HG03045 (cell line): ENCODE results near the gene ICAM3.
A peak's percentile ranks its signal among the peaks of the same experiment; 100 is the strongest.
"Not testable (repeated sequence)": the region's sequence is repeated elsewhere in the genome, so short reads cannot be mapped to it uniquely, and the experiment has no call there.

Source experiments
- ATAC-seq: cut with Tn5 transposase; IDR thresholded peaks from one replicate; pipeline ENCODE4 v1.9.1; 2021; ENCODE audit warnings: mild to moderate bottlenecking, moderate library complexity; ENCODE audit not compliant: unreplicated experiment

The ICAM3 gene

DNA sequence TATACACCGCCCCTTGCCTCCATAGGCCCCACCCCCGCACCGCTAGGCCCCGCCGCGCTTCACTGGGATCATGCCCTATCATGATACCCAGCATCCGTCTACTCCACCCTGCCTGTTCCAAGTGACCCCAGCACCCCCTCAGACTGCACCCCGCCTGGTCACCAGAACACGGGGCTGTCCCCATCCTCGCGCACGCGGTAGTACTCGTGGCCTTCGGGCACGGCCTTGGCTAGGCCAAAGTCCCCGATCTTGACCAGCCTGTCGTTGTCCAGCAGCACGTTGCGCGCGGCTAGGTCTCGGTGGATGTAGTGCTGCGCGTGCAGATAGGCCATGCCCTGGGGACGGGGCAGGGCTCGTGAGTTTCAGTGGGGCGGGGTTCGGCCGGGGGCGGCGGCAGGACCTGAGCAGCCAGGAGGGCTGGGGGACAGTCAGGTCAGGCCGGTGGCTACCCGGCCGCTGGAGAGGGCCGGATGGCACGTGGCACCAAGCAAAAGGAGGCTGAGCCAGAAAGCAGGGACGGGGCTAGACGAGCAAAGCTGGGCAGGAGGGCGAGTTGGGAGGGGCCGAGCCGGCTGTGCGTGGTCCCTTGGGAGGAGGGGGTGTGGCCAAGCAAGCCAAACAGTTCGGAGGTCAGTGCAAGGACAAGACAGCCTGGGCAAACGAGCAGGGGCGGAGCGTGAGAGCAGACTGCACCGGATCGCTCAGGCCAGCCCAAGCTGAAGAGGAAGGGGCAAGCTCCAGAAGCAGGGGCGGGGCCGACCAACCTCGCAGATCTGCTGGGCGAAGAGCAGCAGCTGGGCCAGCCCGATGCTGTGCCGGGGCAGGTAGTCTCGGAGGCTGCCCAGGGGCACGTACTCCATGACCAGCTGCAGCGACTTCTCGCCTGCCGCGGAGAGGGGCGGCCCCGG lies 13.6 kb upstream of the ICAM3 start:
- ATAC-seq = no peak

DNA sequence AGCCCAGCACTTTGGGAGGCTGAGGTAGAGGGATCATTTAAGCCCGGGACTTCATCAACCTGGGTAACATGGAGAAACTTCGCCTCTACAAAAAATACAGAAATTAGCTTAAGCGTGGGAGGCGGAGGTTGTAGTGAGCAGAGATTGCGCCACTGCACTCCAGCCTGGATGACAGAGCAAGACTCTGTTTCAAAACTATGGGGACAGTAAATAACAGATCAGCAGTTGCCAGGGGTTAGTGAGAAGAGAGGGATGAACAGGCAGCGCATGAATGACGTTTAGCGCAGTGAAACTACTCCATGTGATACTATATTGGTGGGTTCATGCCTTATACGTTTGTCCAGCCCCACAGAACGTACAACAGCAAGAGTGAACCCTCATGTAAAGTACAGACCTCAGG lies 7.1 kb upstream of the ICAM3 start:
- no peak for ATAC-seq

DNA sequence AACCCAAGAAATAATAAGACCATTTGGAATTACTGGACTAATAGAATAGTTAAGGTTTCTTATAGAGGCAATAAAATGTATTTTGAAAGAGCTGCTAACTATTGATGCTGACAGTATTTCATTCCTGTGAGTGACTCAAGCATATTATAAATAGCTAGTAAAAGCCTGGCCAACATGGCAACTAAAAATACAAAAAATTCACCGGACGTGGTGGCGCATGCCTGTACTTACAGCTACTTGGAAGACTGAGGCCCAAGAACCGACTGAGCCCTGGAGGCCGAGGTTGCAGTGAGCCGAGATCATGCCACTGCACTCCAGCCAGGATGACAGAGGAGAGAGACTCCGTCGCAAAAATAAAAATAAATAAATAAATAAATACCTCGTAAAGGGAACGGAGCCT lies 5.4 kb upstream of the ICAM3 start:
- ATAC-seq = no peak

DNA sequence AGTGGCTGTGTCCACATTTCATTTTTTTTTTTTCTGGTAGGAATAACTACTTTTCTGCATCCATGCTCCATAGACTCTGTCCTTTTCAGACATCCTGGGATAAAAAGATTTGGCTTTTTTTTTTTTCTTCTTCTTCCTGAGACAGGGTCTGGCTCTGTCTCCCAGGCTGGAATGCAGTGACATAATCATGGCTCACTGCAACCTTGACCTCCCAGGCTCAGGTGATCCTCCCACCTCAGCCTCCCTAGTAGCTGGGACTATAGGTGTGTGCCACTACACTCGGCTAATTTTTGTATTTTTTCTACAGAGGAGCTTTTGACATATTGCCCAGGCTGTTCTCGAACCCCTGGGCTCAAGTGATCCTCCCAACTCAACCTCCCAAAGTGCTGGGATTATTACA lies 4.1 kb upstream of the ICAM3 start:
- ATAC-seq = no peak

DNA sequence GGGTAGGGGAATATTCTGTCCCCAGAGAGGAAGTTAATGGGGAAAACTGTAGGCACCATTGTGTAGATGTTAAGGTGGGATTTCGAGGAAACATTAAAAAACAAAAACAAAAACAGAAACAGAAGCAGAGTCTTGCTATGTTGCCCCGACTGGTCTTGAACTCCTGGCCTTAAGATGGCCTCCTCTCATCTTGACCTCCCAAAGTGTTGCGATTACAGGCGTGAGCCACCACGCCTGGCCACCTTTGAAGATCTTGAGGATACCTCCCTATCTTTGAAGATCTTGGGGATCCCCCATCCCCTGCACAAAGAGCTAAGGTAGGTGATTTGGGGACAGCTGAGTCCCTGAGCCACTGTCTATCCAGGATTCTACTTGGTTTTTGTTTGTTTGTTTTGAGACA lies 553 bp upstream of the ICAM3 start:
- ATAC-seq = no peak

DNA sequence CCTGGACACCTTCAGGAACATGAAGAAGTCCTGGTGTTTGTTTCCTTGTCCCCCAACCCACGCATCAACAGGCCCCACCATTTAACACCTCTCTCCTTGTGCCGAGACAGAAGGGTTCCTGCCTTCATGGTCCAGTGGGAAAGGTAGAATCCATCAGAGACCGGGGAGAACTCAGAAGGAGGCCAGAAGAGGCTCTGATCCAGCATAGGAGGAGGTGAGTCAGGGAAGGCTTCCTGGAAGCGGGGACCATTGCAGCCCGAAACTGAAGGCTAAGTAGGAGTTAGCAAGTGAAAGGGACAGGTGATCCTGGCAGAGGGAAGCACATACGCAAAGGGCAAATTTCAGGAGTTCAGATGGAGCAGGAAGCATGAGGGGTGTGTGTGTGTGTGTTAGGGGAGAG lies 484 bp downstream of the ICAM3 start:
- ATAC-seq = no peak

DNA sequence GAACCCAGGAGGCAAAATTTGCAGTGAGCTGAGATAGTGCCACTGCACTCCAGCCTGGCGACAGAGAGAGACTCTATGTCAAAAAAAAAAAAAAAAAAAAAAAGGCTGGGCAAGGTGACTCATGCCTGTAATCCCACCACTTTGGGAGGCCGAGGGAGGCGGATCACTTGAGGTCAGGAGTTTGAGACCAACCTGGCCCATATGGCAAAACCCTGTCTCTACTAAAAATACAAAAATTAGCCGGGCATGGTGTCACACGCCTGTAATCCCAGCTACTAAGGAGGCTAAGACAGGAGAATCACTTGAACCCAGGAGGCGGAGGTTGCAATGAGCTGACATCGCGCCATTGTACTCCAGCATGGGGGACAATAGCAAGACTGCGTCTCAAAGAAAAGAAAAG lies 2.7 kb downstream of the ICAM3 start:
- ATAC-seq = not testable (repeated sequence)

DNA sequence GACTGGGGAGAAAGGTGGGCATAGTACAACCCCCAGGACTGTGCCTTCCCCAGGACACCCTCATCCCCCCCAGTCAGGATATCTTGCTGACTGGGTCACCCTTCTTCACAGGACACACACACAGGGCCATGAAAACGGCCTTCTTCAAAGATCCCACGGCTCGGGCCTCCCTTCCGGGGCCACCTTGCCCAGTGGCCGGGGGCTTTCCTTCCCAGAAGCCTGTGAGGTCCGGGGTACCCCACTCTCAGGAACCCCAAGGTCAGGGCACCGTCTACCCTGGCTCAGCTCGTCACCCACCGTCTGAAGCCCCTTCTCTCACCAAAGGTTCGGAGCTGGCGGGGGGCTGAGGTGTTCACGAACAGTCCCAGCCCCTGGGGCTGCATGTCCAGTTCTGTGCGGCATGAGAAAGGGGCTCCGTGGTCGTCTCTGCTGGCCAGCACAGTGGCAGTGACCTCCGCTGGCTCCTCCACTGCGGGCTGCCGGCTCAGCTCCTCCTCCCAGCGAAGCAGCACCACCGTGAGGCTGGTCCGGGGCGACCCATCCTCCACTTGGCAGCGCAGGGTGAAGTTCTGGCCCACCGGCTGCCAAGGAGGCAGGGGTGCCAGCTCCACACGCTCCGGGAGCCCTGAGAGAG lies 4.0 kb downstream of the ICAM3 start:
- ATAC-seq = no peak

DNA sequence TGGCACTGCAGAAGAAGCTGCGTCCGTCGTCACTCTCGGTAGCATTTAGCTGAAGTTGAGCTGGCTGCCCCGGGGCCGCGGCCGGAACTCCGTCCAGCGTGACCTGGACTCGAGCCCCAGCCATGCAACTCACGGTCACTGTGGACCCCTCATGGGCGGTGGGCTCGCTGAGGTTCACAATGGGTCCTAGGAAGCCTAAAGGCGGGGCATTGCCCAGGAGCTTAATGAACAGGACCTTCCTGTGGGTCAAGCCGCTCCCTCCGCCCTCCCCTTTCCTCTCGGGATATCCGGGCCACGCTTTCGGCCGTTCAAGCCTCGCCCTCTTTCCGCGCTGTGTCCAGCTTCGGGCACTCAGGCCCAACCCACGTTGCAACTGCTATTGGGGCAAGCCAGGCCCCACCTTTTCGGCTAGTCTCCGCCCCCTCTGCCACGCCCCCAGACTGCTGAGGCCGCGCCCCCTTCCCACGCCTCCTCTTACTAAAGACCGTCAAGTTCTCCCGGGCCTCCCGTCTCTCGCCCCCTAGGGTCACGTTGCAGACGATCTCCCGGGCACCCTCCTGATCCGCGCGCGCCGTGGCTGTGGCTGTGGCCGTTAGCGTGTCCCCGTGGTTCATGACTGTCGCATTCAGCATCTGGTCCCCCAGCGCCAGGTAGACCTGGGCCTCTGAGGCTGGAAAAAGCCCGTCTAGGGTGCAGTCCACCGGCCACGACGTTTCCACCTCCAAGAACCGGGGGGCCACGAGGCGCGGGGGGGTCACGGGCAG lies 4.7 kb downstream of the ICAM3 start:
- no peak for ATAC-seq

DNA sequence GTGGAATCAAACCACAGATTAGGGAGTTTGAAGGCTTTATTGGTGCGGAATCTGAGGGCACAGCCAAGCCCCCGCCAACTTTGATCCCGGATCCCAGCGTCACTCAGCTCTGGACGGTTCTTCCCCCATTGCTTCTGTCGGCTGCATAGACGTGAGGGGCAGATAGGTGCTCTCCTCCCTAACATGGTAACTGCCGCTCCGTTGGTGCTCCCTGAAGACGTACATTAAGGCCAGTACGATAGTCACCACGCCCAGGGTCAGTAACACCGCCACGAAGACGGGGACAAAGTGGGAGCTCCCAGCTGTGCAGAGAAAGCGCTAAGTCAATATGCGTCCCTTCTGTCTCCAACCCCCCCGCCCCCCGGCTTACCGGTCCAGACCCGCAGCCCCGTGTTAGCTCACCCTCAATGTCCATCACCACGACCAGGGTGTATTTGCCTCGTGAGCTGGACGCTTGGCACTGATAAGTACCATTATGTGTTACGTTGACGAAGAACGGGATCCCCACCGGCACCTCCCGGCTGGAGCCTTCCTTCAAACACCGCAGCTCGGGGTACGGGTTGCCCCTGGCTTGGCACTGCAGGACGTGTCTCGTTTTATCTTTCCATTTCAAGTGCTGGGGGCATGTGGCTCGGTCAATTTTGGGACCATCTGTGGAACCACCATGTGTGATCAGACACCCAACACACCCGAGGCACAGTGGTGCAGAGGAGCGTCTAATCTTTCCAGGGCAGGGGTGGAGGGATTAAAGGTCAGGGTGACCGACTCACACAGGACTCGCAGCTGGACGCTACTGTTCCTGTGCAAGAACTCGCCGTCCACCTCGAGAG lies 5.5 kb downstream of the ICAM3 start:
- ATAC-seq = no peak

DNA sequence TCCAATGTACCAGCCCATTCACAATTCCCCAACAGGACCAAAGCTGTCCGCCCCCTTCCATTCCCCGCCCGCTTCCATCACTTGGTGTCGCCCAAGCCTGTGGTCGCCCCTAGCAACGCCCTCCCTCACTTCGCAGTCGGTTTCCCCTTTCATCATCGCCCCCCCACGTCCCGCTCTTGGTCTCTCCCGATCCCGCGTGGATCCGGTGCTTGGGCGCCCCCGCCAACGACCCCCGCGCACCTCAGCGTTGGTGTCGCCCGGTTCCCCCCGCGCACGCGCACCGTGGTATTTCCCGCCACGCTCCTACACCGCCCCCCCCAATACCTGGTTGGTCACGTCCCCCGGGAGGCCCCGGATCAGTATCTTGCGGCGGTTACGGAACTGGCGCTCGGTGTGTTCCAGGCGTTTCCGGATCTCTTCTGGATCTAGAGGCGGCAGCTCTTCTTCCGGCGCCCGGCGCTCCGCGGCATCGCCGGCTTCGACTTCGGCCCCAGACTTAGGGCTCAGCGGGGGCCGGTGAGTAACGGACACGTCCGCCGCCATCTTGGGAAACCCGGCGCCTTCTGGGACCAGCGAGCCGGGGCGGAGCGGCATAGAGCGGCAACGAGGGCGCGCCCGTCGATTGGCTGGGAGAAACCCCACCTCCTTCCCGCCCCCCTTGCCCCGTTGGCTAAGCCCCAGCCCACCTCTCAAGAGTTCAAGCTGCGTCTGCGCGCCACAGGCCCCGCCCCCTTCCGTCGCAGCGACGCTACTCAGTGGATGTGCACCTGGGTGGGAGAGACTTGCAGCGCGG lies 6.3 kb downstream of the ICAM3 start, which contains the start of gene RAVER1:
Gene RAVER1, minus strand, starts transcription at position 565 of the 793 bp plus-strand sequence. Its CDS starts 22 bp downstream, at position 543.
- peak; percentile 87 for ATAC-seq

DNA sequence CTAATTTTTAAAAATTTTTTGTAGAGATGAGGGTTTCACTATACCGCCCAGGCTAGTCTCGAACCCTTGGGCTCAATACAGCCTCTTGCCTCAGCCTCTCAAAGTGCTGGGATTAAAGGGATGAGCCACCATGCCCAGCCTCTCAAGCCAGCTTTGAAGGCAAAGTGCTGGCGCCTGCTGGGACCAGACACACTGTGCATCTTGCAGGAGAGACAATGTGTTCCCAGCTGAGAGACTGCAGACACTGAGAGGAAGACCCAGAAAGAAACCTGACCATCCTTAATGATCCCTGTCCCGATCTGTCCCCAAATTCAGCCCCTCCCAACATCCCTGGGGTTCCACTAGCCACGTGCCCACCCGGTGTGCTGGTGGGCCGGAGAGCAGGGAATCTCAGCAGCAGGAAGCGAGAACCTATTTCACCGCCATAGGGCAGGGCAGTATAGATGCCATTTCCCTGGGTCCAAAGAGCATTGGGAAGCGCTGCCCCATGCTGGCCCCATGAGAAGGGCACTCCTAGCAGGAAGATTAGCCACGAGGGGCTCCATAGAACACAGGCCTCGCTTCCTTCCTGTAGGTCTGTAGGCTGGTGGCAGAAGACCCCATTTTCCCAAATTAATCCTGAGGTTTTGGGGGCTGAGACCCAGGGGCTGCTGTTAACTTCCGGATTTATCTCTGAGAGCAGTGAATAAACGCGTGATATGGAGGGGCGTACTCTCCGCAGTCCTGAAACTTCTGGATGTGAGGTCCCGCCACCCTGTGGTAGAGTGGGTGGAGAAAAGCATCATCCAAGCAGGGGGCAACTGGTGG lies 7.1 kb downstream of the ICAM3 start:
- no peak for ATAC-seq

DNA sequence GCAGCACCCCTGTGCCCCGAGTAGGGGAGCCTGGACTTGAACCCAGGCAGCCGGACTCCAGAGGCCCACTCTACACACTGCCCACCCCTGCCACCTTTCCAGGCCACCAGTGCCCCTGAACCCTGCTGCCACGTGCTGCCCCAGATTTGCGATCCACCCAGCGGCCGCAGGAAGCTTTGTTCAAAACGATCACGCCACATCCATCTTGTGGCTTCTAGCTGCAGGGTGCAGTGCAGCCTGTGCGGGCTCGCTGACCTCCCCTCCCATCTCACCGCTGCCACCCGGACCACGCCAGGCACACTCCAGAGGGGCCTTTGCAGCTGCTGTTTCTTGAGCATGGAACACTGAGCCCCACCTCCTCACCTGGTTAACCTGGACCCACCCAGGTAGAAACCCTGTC lies 9.9 kb downstream of the ICAM3 start:
- ATAC-seq = no peak

DNA sequence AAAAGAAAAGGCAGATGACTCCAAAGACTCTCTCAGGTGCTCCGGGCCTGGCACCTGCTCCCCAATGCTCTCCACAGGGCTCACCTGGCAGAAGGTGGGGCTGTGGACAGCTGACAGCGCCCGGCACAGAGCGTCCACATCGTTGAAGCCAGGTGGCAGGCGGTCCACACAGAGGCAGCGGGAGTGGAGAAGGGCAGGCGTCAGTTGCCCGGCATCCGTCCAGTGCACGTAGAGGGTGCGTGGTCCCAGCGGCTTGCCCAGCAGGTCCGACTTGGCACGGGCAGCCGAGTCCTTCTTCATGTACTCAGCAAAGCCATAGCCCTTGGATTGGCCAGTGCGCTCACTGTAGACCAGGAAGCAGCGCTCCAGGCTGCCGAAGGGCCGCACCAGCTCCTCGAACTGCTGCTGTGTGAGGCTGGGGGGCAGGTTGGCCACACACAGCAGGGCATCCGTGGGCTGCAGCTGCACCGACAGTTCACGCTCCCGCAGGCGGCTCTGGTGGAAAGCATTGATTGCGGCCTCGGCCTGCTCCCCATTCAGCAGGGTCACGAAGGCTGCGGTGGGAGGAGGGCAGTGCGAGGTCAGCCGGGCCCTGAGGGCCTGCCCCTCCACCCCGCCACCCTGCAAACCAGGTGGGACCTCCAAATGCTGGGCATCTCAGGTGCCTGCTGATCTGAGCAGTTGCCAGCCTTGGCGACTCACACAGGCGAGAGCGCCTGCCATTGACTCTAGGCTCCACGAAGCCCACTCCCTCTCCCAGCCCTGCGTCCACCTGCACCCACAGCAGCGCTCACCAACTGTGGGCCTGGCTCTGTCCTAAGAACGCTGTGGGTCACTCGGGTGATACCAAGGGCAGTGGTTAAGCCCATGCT lies 10.6 kb downstream of the ICAM3 start:
- ATAC-seq = no peak

DNA sequence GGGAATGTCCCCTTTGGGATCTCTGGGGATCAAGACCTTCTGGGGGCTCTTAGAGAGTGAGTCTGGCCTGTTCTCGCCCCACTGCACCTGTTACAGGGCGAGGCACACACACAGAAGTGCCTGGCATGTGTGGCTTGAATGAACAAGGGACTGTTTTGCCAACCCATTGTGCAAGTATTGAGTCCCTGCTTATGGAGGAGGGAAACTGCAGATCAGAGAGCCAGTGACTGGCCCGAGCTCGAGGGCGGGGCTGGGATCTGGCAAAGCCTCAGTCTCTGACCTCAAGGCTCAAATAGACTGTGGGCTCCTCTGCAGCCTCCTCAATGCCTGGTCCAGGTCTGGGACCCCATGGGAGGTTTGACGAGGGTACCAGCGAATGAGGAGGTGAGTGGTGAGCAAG lies 11.6 kb downstream of the ICAM3 start:
- no peak for ATAC-seq

DNA sequence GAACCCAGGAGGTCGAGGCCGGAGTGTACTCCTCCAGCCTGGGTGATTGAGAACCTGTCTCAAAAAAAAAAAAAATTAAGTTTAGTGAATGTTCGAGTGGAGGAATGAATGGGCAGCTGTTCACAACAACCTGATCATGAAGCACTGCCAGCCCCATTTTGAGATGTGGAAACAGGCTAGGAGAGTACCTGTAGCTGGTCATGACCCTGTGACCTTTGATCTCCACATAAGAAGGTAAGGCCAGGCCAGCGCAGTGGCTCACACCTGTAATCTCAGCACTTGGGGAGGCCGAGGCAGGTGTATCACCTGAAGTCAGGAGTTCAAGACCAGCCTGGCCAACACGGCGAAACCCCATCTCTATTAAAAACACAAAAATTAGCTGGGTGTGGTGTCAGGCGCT lies 13.7 kb downstream of the ICAM3 start:
- ATAC-seq = no peak

DNA sequence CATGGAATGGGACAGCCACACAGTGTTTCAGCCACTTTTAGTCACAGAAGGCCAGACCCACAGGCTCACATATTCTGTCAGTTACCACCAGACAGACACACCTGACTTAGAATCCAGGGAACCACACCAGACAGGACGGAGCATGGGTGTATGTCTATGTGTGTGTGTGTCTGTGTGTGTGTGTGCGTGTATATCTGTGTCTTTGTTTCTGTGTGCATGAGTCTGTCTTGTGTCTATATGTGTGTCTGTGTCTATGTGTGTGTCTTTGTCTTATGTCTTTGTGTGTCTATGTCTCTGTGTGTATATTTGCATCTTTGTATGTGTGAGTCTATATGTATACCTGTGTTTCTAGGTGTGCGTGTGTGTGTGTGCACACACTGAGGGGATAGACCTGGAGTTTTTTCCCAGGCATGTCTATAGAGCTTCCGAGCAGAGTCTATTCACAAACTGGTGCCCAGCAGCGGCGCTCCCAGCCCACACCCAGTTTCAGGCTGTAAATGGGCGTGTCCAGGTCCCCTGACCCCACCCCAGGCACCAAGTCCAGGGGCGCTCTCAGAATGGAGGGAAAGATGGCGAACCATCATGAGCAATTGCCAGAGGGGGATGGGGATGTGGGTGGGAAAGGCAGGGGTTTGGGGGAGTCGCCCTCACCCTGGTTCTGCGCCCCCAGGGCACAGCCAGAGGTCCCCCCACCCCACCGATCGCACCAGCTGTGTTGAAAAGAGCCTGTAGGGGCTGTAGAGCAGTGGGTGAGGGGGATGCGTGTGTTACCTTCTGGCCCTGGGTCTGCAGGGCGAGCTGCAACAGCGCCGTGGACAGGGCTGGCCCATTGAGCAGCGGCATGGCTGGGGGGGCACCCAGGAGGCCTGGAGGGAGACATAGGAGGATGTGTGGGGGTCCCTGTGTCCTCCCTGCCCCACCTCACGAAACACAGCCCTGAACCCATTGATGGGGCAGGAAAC lies 17.3 kb downstream of the ICAM3 start:
- no peak for ATAC-seq
